ENCODE data around the gene TMEM100.

GRCh38 chr17:55742272-55743102 lies 19.8 kb upstream of the TMEM100 start:
- TF ChIP-seq CTCF (conservative IDR thresholded peaks at IDR 0.05) (no peak), EZH2 (IDR thresholded peaks at IDR 0.05; ENCODE audit: low read depth) (no peak)
